ENCODE measurements around the gene SNAP25. TPM values are rescaled to one million over a fixed set of nuclear protein-coding genes. Genes with fewer than 3 reads are reported as not detected.
A peak's percentile ranks its signal among the peaks of the same experiment; 100 is the strongest.

SNAP25 gene
- total RNA-seq, 1 donor from 2014 or later = not detected

DNA sequence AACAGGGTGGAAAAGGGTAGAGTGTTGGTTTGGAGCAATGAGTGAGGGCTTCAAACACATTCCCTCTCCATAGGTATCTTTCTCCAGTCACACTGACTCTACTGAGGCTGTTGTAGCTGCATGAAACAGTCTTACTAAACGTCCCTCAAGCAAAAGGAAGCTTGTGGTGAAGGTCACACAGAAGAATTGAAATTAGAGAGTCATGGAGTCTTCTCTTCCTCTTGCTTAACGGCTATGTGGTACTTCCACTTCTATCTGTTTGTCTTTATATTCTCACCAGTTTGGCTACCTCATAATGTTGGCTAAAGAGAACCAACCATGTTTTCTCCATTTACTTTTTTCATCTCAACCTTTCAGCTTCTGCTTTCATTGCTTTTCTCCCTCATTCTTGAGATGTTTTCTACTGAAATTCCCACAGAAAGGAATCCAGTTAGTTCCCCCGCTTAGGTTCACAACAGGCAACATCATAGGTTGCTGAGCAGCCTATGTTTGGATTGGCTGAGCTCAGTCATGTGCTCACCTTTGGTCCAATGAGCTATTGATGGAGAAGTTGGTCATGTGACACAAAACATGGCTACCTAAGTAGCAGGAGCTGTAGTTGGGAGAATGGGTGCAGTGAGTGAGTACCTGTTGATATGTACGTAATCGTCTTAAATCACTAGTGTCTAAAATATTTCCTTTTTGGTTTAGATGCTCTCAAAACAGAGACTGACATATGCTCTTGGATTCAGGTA is 99.8 kb downstream of the SNAP25 start:
- intact Hi-C loops (cut with DNase I) = no loop called here
- no peak for ATAC-seq
- DNase-seq (ENCODE audit: missing footprints) = no peak

DNA sequence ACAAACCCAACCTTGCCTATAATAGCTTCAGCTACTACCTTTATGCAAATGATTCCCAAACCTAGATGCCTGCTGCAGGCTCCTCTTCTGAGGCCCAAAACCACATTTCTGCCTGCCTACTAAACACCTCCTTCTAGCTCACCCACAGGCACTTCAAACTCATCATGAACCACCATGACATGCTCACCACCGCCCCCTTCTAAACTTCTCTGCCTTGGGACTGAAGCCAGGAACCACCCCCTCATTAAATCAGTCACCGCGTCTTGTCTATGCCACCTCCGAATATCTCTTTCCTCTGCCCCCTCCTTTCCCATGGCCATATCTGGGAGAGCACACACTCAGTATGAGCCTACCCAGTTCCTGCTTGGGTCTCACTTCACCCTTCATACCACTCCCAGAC is 101.2 kb downstream of the SNAP25 start:
- no peak for ATAC-seq
- intact Hi-C loops (cut with DNase I) = no loop called here
- DNase-seq (ENCODE audit: missing footprints) = no peak

DNA sequence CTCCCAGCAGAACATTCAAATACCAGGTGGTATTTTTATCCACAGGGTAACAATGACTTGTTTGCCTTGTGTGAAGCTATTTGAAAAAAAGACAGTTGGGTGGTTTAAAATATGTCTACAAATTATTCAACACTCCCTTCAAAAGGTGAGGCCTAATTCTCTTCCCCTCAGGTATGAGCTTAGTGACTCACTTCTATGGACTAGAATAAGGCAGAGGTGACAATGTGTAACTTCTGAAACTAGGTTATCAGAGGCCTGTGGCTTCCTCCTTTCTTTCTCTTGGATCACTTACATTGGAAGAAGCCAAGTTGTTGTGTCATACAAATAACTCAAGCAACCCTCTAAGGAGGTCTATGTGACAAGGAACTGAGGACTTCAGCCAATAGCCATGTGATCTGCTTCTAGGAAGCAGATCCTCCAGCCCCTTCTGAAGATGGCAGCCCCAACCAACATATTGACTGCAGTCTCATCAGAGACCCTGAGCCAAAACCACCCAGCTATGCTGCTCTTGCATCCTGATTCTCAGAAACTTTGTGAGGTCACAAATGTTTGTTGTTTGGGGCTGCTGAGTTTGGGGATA is 102.6 kb downstream of the SNAP25 start:
- intact Hi-C loops (cut with DNase I) = no loop called here
- ATAC-seq = peak; percentile 53
- no peak for DNase-seq (ENCODE audit: missing footprints)

DNA sequence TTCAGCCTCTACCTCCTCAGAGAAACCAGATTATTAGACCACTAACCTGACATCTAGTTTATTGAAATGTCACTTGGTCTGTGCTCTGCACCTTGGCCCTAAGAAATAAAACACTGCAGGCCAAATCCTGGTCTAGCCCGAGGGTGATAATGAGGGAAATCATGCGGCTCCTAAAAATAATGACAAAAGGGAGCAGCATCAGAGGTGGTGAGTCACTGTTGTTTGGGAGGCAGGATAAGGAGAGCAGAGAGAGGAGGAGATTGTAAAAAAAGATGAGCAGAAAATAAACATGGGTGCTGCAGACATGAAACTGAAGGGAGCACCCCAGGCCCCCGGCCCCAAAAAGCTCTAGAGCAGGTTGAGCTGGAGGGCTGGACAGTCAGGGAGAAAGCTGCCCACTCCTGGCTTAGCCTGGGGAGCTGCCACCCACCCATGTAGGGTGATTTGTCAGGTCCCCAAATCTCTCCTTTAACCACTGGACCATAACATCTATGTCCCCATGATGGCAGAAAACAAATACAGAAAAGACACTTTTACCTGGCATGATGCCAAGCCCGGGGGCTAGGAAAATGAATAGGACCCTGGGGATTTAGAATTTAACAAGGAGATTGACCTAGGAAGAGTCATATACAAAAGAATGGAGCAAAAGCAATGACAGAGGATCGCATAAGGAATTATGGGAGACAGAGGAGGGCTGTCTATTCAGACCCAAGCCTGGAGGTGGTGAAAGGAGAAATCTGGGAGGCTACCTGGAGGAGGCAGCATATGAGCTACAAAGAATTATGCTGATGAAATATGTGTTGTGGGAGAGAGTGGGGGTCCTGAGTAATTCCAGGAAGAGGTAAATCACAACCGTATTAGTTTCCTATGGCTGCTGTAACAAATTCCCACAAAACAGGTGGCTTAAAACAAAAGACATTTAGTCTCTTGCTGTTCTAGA is 103.7 kb downstream of the SNAP25 start:
- no peak for DNase-seq (ENCODE audit: missing footprints)
- ATAC-seq = no peak
- intact Hi-C loops (cut with DNase I) = no loop called here

DNA sequence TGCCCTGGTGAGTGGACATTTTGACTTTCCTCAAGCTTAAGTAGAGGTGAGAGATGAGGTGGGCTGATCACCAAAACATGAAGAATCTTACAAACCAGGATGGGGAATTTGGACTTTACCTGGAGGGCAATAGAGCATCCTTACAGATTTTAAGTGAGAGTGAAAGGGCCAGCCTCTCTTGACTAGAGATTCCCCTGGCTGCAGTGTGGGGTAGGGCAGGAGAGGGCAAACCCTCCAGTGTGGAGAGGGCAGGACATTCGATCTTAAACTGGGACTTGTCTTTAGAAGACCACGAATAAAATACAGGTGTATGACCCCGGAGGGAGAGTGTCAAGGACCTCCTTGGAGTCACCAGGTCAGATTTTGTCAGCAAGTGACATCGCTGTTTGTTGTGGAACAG is 105.1 kb downstream of the SNAP25 start:
- DNase-seq (ENCODE audit: missing footprints) = no peak
- intact Hi-C loops (cut with DNase I) = no loop called here
- ATAC-seq = no peak

DNA sequence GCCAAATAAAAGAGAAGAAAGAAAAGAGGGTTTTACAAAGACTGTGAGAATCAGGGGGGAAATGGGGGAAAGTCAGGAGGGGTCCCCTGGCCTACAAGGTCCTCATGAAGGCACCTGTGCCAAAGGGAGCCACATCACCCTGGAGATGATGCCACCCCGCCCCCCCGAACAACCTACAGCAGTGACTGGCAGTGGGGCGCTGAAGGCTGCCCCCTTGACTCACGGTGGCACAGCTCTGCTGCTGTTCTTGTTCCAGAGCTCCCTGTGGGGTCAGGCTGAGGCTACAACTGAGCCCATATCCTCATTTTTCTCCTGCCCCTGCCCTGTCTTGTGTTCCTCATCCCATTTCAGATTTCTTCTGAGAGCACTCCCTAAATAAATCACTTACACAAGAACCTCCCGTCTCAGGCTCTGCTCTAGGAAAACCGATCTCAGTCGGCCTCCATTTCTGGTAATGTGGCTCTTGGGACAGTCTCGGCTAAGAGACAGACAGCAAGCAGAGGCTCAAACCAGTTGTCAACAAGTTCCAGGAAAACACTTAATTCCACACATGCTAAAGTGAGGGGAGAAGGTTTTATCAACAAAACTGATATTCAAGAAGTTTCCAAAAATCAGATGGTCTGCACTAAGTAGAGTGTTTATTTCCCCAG is 105.7 kb downstream of the SNAP25 start:
- ATAC-seq = no peak

DNA sequence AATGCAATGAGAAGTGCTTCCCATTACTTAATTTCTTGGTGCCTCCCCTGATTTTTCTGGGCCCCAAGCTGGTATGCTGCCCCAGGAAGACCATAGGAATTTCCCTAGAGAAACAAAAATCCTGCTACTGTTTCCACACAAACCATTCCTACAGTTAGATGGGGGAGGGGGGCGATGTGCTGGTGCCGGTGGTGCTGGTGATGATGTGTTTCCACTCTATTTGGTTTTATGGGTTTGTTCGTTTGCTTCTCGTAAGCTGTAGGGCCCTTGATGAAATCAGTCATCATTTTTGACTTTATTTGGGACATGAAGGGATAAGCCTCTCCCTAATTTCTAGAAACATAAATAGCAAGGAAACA is 110.2 kb downstream of the SNAP25 start:
- ATAC-seq (no peak), DNase-seq (ENCODE audit: missing footprints) (no peak)
- intact Hi-C loops (cut with DNase I) = no loop called here

More for the DNA sequence above, 105.7 kb downstream of the SNAP25 start:
- intact Hi-C loops (cut with DNase I) = no loop called here
- DNase-seq (ENCODE audit: missing footprints) = no peak

DNA sequence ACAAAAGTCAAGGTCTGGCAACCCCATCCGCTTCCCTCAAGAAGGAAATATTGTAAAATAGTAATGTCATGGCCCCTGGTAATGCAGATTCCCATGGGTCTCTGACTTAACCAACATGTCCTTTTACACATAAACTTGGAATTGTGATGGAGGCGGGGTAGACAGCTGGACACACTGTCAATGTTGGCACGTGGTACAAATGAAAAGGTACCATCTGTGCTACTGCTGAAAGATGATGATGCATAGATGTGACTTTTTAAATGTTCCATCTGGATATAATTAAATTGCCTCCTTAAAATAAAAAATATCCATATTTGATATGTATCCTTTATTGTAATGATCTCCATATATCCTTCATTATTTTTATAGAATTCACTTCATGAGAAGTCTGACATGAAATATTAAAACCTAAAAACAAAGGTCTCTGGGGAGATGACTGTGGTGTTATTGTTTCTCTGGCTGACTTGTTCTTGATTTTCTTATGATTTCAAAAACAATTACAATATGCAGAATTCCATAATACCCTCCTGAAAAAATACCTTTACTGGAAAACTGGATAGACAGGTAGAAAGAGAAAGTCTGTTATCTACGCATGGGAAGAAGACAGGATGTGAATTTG is 110.9 kb downstream of the SNAP25 start:
- DNase-seq (ENCODE audit: missing footprints) = no peak
- ATAC-seq = no peak
- intact Hi-C loops (cut with DNase I) = no loop called here

DNA sequence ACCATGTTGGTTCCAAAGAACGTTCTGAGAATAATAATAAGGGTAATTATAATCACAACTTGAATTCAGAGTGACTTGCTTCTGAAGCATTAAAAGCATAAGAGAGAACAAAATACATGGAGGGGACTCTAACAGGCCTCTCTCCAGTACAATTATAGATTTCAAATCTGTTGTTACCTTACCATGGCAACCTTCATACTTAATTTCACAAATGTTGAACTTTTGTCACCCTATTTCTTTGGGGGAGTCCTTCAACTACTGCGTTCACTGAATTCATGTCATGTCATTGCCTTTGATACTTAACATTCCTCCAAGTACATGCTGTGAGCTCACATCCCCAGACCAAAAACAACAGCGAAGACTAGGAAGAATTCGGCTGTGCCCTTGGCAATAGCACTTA is 111.4 kb downstream of the SNAP25 start:
- intact Hi-C loops (cut with DNase I) = no loop called here
- ATAC-seq (no peak), DNase-seq (ENCODE audit: missing footprints) (no peak)

DNA sequence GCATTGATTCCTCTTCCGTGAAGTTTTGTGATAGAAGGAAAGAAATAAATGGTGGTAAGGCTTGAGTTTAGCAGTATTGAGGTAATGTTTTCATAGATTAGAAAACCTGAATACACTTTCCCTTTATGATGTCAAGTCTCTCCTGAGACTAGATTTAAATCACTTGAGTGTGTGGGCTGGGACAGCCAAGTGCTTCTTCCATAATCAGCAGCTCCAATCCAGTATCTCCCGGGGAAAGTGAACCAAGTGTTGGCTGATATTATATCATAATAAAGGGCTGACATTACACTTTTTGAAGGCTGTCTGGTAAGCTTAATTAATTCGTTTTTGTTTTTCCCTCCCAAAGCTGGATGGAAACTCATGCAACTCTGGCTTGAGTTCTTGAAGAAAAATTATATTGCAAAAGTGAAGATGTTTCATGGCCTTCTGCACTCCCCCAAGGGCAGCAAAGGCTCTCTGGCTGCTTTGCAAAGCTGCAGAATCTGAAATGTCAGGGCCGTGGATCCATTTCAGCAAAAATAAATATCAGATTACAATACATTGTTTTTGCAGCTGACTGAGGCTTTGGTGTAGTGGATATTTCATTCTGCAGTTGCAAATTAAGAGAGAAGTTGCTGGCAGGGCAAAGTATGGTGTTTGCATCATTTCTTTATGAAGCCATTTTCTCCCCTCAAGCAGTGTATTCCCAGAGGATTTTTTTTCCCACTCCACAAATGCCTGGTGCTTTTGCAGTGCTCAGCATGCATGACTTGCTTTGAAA is 114.2 kb downstream of the SNAP25 start:
- intact Hi-C loops (cut with DNase I) = no loop called here
- ATAC-seq (peak; percentile 20), DNase-seq (ENCODE audit: missing footprints) (no peak)

DNA sequence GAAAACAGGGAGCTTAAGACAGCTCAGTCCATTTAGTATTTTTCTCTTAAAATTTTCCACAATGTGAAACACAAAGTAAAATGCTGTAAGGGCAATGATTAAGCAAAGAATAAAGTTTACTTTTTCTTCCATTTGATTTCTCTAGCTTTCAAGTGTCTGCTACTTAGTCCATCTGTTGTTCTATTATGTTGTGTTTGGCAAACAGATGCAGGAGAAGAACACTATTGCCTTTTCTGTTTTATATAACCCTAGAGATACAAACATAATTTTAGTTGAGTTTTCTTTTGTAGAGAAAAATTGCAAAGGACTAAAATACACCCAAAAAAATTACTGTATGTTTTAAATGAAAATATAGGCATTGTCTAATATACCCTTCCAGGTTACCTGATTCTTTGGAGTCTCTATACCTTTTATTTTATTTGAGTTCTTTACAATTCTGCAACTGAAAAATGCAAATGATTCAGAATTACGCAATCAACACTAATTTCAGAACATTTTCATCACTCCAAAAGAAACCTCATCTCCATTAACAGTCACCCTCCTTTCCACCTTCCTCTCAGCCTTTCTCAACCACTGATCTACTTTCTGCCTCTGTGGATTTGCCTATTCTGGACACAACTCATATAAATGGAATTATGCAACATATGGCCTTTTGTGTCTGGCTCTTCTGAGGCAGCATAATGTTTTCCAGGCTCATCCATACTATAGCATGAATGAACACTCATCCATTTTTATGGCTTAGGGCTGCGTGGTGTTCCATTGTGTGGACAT is 118.5 kb downstream of the SNAP25 start:
- ATAC-seq (no peak), DNase-seq (ENCODE audit: missing footprints) (no peak)
- intact Hi-C loops (cut with DNase I) = no loop called here

DNA sequence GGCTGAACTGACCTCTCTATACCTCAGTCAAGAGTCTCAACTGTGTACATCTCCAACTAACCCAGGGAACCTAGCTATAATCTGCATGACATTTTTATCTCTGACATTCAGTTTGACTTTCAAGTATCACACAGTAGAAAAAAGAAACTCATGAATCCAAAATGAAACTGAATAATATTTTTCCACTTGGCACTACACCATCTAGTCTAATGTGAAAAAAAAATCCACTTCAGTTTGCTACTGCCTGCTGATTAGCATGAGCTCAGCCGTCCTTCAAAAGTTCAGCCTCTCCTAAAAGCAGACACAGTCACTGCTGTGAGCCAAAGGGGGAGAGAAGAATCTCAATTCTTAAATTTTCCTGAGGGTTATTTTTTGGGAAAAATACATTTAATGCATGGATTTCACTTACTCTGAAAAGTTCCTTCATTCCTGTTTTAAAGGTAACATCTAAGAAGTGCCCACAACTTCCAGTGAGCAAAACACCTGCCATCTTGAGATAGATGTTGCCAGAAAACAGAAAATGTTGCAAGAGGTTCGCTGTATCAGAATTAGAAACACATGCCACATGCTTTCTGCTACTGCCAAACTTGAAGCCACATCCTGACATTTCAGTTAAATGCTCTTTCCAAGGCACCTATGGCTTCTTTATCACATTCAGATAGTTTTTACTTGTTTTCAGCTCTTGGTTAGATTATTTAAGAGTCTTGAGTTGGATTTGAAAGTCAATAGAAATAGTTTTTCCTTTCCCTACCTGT is 120.0 kb downstream of the SNAP25 start:
- ATAC-seq = no peak
- intact Hi-C loops (cut with DNase I) = no loop called here
- no peak for DNase-seq (ENCODE audit: missing footprints)

DNA sequence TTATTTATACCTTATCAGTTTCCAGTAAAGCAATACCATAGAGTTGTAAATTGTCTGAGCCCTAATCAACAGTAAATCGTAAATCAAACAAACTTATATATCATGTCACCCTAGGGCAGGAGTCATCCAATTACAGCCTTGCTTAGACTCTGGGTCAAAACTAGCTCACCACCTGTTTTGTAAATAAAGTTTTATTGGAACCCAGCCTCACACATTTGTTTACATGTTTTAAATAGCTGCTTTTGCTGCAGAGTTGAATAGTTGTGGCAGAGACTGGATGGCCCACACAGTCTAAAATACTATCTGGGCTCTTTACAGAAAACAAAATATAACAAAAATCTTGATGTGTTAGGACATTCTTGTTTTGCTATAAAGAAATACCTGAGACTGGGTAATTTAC is 121.0 kb downstream of the SNAP25 start:
- DNase-seq (ENCODE audit: missing footprints) (no peak), ATAC-seq (no peak)
- intact Hi-C loops (cut with DNase I) = no loop called here

DNA sequence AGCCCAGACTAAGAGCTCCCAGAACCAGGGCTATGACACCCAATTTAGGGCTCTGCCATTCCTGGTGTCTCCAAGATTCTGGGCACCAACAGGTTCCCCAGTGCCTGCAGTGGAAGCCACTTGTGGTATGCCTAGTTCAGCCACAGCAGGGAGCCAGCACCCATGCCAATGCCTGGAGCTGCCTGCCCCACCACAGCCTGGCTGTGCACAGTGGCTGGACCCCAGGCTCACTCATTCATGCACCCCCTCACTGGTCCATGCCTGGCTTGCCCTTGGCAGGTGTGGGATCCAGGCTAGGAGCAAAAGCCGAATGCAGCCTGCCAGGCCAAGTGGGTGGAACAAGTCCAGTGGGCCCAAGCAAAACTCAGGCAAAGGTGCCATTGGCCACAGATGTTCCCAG is 123.5 kb downstream of the SNAP25 start:
- no peak for DNase-seq (ENCODE audit: missing footprints)
- intact Hi-C loops (cut with DNase I) = no loop called here
- no peak for ATAC-seq

DNA sequence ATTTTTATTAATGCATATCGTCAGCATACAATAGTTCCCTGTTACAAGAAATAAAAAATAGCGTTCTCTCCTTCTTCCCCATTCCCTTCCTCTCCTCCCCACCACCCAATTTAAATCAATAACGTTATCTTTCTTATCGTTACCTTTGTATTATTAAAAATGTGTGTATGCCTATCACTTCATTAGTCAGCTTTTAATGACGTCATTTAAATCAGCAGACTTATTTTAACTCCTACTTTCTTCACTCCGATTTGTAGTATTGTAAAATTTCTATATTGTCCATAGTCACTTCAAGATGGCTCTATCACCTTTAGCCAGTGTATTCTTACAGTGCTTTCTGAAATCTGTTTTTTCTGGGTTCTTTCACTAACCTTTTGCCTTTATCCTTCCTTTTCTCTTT is 126.3 kb downstream of the SNAP25 start:
- intact Hi-C loops (cut with DNase I) = no loop called here
- ATAC-seq = no peak

DNA sequence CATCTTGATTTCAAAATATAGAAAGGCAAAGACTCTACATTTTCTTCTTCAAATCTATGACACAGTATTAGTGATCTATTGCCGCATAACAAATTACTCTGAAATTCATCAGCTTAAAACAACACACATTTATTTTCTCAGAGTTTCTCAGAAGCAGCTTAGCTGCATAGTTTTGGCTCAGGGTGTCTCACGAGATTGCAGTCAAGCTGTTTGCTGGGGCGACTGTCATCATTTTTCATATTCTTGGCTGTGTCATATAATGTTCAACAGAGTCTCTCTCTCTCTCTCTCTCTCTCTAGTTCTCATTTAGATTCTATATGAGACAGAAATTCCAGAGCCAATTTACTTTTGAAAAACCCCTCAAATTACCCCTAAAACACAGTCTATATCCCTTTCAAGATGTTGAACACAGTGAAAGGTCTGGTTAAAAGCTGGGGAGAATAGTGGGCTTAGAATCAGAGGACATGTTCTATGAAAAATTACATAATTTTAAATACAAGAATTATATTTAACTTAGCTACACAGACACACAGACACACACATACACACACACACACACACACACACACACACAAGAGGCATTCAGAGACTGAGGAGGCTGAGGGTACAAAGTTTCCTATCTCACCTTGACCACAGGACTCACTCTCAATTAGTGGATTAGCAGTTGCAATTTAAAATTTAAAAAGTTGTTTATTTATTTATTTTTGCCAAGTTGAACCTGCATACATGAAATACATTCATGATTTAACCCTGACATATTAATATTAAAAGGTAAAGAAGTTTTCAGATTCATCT is 128.7 kb downstream of the SNAP25 start:
- DNase-seq (ENCODE audit: missing footprints) (no peak), ATAC-seq (no peak)
- intact Hi-C loops (cut with DNase I) = no loop called here

More for the DNA sequence above, 126.3 kb downstream of the SNAP25 start:
- DNase-seq (ENCODE audit: missing footprints) = no peak
